A549 (cell line): ENCODE results near the gene AMOTL1.

Source experiments
- CTCF ChIP-seq: fragments of >200 bp; sonication (Bioruptor Twin); formaldehyde crosslinking; IDR thresholded peaks from 3 replicates; pipeline ENCODE4 v1.5.1; 2016
- ELK1 ChIP-seq: fragments of 150-350 bp; IDR thresholded peaks from 2 replicates; pipeline ENCODE4 v1.6.1; 2014; ENCODE audit warnings: low read depth, mild to moderate bottlenecking, low read length
- HDAC2 ChIP-seq: fragments of 200-600 bp; sonication (generic); IDR thresholded peaks from 2 replicates; pipeline ENCODE4 v1.6.1; 2016
- NR3C1 ChIP-seq: fragments of >200 bp; sonication (Bioruptor Twin); formaldehyde crosslinking; IDR thresholded peaks from 3 replicates; pipeline ENCODE4 v1.6.1; 2017
- POLR2A ChIP-seq: IDR thresholded peaks from 2 replicates; pipeline ENCODE4 v1.6.1; 2012; ENCODE audit warnings: mild to moderate bottlenecking, low read length
- RAD21 ChIP-seq, 2 experiments: fragments of >200 bp in 1 of 2; sonication (Bioruptor Twin) in 1 of 2; formaldehyde crosslinking in 1 of 2; IDR thresholded peaks in 1 of 2; conservative IDR thresholded peaks in 1 of 2; 2 replicates in 1 of 2; 3 replicates in 1 of 2; pipeline ENCODE4 v1.6.1; 2012 to 2018; ENCODE audit warnings: inconsistent platforms in 1 of 2
- RCOR1 ChIP-seq: fragments of 150-350 bp; IDR thresholded peaks from 2 replicates; pipeline ENCODE4 v1.6.1; 2014; ENCODE audit warnings: antibody characterized with exemption, low read length, low read depth
- USF2 ChIP-seq: fragments of 450-650 bp; IDR thresholded peaks from 2 replicates; pipeline ENCODE4 v1.6.1; 2014; ENCODE audit warnings: antibody characterized with exemption

- TF ChIP-seq RAD21 (conservative IDR thresholded peaks at IDR 0.05 in 1 of 2, IDR thresholded peaks at IDR 0.05 in 1 of 2), result no peak
- no peak for TF ChIP-seq HDAC2
- no peak for TF ChIP-seq ELK1
- TF ChIP-seq POLR2A, result no peak
- TF ChIP-seq CTCF, result no peak
- TF ChIP-seq RCOR1, result no peak
- TF ChIP-seq NR3C1, result no peak
- TF ChIP-seq USF2, result no peak
Observed at GRCh38 chr11:94820480-94820879, 52.3 kb downstream of the AMOTL1 start.
